GM13977 (cell line): Measurements from ENCODE around the gene KCNIP4.

Source experiments
- DNase-seq: peaks from one replicate; pipeline ENCODE4 v3.0.0; 2012; ENCODE audit warnings: low spot score
- in situ Hi-C: fragments of 300-500 bp; cut with MboI; formaldehyde crosslinking; loops from one replicate; pipeline ENCODE4 v1.12.0; 2022; ENCODE audit warnings: low sequenced_read_pairs, low pct_unique_long_range_greater_than_20kb, mixed read lengths, inconsistent platforms; ENCODE audit not compliant: unreplicated experiment
- TF ChIP-seq, protein P1 (sequence below): IDR thresholded peaks from 2 replicates; pipeline ENCODE4 v1.5.1; 2012; ENCODE audit warnings: mild to moderate bottlenecking, control low read depth; ENCODE audit not compliant: insufficient read depth; ENCODE audit errors: extremely low read depth, missing control alignments

Gene KCNIP4

DNA sequence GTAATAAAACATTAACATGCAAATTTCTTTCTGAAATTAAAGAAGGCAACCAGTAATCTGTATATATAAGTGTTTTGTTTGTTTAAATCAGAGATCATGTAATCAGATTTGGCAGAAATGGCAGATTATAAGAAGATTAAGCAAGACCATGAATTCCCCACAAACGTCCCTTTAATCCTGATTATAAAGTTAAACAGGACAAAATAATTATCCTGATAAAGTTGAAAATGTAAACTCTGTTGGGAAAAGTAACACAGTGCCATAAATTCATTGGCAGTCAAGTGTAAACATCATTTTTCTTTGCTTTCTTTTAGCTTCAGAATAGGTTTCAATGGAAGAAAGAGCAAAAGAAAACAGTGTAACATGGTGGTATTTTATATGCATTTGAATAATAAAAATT is 256.3 kb downstream of the KCNIP4 start:
- DNase-seq = no peak
- TF ChIP-seq, protein P1, sequence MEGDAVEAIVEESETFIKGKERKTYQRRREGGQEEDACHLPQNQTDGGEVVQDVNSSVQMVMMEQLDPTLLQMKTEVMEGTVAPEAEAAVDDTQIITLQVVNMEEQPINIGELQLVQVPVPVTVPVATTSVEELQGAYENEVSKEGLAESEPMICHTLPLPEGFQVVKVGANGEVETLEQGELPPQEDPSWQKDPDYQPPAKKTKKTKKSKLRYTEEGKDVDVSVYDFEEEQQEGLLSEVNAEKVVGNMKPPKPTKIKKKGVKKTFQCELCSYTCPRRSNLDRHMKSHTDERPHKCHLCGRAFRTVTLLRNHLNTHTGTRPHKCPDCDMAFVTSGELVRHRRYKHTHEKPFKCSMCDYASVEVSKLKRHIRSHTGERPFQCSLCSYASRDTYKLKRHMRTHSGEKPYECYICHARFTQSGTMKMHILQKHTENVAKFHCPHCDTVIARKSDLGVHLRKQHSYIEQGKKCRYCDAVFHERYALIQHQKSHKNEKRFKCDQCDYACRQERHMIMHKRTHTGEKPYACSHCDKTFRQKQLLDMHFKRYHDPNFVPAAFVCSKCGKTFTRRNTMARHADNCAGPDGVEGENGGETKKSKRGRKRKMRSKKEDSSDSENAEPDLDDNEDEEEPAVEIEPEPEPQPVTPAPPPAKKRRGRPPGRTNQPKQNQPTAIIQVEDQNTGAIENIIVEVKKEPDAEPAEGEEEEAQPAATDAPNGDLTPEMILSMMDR = no peak
- in situ Hi-C loops = no loop called here

DNA sequence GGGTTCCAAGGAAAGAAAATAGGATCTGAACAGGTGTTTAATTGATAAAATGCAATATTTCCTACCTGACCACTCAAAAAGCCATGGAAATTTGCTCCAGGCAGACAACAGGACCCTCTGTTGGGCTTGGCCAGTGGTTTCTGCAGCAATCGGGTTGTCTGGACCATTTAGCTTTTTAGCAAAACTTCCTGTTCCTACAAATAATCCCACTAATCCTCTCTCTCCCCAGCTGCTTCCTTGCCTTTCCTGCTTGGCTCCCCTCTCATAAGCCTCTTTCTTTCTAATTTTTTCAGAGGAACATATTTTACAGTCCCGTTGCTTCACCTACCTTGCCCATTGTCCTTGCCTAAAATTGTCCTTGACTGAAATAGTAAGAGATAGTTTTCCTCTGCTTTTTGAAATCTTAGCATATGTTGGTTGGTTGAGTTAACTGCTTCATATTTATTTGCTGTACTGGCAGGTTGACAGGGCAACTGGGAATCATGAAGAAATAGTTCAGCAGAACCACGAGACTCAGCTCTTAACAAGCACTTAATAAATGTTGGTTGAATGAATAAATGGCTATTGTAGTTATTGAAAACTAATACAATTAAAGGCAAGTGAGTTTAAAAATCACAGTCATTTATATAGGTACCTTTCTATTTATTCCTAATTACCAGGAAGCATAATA is 259.8 kb downstream of the KCNIP4 start:
- no peak for DNase-seq
- in situ Hi-C loops = no loop called here
- TF ChIP-seq, protein P1 = no peak

DNA sequence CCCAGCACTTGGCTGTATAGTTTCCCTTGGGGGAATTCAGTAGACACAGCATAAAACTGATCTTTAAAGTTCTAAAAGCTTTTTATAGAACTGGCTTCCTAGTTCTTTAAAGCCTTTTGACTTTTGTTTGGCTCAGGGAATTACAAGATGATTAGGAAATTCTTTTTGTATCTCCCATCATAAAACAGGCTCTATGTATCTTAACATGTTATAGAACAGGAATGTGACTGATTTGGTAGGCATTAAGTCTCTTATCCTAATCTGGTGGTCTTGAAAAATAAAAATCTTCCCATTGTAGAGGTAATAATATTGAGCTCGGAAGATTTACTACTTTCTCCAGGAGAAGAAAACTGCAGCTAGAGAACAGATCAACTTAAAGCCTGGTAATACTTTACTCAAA is 262.7 kb downstream of the KCNIP4 start:
- TF ChIP-seq, protein P1 = no peak
- in situ Hi-C loops = no loop called here
- DNase-seq = no peak

DNA sequence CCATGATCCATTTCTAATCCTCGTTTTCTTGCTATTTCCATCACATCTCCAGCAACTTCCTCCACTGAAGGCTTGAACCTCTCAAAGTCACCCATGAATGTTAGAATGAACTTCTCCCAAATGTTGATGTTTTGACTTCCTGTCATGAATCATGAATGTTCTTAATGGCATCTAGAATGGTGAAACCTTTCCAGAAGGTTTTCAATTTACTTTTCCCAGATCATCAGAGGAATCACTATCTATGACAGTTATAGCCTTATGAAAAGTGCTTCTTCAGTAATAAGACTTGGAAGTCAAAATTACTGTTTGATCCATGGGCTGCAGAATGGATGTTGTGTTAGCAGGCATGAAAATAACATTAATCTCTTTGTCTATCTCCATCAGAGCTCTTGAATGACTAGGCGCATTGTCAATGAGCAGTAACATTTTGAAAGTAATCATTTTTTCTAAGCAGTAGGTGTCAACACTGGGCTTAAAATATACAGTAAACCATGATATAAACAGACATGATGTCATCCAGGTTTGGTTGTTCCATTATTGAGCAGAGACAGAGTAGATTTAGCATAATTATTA is 268.2 kb downstream of the KCNIP4 start:
- in situ Hi-C loops = no loop called here
- TF ChIP-seq, protein P1 = no peak
- no peak for DNase-seq

DNA sequence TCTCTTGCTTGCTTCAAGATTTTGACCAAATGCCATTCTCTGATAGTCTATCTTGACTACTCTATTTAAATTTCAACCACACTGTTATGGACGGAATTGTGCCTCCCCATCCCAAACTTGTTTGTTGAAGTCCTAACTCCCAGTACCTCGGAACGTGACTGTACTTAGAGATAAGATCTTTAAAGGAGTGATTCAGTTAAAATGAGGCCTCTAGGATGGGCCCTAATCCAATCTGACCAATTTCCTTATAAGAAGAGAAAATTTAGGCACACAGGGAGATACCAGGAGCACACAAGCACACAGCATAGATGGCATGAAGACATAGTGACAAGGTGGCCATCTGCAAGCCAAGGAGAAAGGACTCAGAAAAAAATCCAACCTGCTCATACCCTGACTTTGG is 269.9 kb downstream of the KCNIP4 start:
- in situ Hi-C loops = no loop called here
- TF ChIP-seq, protein P1 = no peak
- DNase-seq = no peak

DNA sequence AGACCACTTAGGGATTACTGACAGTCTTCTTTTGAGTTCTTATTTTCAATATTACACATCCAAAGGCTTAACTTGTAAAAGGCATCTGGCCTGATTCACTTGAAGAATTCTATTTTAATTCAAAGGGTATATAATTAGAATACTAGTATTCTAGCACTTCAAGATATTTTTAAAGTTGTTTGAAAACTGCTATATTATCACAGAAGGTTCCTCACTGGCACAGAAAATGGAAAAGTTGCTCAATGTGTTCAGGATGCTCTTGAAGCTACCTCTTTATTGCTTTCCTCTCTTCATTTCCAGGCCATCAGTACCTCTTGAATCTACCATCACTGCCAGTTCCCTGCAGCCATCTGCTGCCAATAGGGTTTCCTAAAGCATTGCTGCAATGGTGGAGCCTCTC is 271.4 kb downstream of the KCNIP4 start:
- TF ChIP-seq, protein P1 = no peak

DNA sequence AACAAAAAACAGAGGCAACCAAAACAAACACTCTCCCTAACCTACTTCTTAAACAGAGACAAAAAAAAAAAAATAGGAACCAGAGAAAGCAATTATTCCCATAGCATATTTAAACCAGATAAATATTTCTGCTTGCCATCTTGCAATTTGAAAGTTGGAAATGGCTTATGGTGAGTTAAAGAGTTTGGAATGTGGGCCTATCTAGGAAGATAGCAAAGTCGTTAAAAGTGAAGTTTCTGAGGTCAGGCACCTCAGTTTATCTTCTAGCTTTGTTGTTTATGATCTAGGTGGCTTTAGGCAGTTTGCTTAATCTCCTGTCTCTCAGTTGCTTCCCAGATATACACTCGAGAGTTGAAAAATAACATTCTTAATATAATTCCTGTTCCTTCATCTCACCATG is 284.2 kb downstream of the KCNIP4 start:
- no peak for DNase-seq
- in situ Hi-C loops = no loop called here
- TF ChIP-seq, protein P1 = no peak

More for the DNA sequence above, 271.4 kb downstream of the KCNIP4 start:
- DNase-seq = no peak
- in situ Hi-C loops = no loop called here
